ENCODE measurements around the gene RGS7.

DNA sequence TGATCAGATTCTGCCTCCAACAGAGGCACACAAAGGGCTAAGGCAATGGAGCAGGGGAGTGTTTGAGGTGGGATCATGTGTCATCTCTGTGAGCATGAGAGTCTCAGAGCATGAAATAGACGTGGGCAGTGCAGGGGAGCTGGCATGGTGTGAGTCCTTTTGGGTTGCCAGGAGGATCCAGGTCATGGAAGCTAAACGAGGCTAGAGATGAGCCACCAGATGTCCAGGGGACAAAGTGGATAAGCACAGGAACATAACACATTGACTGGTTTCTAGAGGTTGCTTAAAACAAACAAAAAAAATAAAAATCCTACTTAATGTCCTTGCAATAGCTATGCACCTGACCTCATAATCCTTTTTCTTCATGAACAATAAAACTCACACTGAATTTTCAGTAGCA, 490.3 kb downstream of the RGS7 start:
- TF ChIP-seq, protein P1, sequence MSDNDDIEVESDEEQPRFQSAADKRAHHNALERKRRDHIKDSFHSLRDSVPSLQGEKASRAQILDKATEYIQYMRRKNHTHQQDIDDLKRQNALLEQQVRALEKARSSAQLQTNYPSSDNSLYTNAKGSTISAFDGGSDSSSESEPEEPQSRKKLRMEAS (IDR thresholded peaks at IDR 0.05; ENCODE audit: low read depth, low read length) = no peak
- TF ChIP-seq, protein P2, sequence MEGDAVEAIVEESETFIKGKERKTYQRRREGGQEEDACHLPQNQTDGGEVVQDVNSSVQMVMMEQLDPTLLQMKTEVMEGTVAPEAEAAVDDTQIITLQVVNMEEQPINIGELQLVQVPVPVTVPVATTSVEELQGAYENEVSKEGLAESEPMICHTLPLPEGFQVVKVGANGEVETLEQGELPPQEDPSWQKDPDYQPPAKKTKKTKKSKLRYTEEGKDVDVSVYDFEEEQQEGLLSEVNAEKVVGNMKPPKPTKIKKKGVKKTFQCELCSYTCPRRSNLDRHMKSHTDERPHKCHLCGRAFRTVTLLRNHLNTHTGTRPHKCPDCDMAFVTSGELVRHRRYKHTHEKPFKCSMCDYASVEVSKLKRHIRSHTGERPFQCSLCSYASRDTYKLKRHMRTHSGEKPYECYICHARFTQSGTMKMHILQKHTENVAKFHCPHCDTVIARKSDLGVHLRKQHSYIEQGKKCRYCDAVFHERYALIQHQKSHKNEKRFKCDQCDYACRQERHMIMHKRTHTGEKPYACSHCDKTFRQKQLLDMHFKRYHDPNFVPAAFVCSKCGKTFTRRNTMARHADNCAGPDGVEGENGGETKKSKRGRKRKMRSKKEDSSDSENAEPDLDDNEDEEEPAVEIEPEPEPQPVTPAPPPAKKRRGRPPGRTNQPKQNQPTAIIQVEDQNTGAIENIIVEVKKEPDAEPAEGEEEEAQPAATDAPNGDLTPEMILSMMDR (IDR thresholded peaks at IDR 0.05 in 2 of 3, conservative IDR thresholded peaks at IDR 0.05 in 1 of 3; ENCODE audit: control insufficient read depth in 2 of 3, extremely low read depth in 1 of 3, insufficient read depth in 1 of 3, low read depth in 3 of 3, low read length in 3 of 3) = no peak
- TF ChIP-seq, protein P3, sequence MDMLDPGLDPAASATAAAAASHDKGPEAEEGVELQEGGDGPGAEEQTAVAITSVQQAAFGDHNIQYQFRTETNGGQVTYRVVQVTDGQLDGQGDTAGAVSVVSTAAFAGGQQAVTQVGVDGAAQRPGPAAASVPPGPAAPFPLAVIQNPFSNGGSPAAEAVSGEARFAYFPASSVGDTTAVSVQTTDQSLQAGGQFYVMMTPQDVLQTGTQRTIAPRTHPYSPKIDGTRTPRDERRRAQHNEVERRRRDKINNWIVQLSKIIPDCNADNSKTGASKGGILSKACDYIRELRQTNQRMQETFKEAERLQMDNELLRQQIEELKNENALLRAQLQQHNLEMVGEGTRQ (IDR thresholded peaks at IDR 0.05; ENCODE audit: borderline replicate concordance, low read depth, low read length) = no peak
- no peak for TF ChIP-seq HDAC2 (IDR thresholded peaks at IDR 0.05)
- no peak for TF ChIP-seq ESRRA (IDR thresholded peaks at IDR 0.05; ENCODE audit: low read length)
- TF ChIP-seq, protein P4, sequence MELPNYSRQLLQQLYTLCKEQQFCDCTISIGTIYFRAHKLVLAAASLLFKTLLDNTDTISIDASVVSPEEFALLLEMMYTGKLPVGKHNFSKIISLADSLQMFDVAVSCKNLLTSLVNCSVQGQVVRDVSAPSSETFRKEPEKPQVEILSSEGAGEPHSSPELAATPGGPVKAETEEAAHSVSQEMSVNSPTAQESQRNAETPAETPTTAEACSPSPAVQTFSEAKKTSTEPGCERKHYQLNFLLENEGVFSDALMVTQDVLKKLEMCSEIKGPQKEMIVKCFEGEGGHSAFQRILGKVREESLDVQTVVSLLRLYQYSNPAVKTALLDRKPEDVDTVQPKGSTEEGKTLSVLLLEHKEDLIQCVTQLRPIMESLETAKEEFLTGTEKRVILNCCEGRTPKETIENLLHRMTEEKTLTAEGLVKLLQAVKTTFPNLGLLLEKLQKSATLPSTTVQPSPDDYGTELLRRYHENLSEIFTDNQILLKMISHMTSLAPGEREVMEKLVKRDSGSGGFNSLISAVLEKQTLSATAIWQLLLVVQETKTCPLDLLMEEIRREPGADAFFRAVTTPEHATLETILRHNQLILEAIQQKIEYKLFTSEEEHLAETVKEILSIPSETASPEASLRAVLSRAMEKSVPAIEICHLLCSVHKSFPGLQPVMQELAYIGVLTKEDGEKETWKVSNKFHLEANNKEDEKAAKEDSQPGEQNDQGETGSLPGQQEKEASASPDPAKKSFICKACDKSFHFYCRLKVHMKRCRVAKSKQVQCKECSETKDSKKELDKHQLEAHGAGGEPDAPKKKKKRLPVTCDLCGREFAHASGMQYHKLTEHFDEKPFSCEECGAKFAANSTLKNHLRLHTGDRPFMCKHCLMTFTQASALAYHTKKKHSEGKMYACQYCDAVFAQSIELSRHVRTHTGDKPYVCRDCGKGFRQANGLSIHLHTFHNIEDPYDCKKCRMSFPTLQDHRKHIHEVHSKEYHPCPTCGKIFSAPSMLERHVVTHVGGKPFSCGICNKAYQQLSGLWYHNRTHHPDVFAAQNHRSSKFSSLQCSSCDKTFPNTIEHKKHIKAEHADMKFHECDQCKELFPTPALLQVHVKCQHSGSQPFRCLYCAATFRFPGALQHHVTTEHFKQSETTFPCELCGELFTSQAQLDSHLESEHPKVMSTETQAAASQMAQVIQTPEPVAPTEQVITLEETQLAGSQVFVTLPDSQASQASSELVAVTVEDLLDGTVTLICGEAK (IDR thresholded peaks at IDR 0.05; ENCODE audit: borderline replicate concordance) = no peak
- TF ChIP-seq SREBF2 (IDR thresholded peaks at IDR 0.05; ENCODE audit: low read length) = no peak

Data from GM12878 (cell line).